HG02884 (cell line): Measurements from ENCODE around the gene KCND3.

ENCODE experiments used
- ATAC-seq: cut with Tn5 transposase; IDR thresholded peaks from one replicate; pipeline ENCODE4 v1.9.1; 2021; ENCODE audit warnings: mild to moderate bottlenecking, moderate library complexity; ENCODE audit not compliant: unreplicated experiment

The KCND3 gene

DNA sequence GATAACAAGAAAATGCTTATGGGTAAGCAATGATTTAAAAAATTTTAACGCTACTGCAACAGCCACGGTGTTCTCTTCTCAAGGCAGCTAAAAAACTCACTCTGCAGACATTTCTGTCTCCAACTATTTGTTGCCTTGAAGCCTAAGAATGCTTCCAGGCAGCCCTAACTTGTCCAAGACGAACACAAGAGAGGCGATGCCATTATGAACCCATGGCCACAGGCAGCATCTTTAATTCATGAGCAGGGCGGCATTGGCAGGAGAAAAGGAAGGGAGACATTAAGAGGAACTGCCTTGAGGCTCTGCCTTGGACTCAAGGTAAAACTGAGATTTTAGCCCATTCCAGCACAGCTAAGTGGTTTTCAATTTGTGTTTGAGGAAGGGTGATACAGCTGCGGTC, 67.5 kb downstream of the KCND3 start:
- ATAC-seq: no peak

DNA sequence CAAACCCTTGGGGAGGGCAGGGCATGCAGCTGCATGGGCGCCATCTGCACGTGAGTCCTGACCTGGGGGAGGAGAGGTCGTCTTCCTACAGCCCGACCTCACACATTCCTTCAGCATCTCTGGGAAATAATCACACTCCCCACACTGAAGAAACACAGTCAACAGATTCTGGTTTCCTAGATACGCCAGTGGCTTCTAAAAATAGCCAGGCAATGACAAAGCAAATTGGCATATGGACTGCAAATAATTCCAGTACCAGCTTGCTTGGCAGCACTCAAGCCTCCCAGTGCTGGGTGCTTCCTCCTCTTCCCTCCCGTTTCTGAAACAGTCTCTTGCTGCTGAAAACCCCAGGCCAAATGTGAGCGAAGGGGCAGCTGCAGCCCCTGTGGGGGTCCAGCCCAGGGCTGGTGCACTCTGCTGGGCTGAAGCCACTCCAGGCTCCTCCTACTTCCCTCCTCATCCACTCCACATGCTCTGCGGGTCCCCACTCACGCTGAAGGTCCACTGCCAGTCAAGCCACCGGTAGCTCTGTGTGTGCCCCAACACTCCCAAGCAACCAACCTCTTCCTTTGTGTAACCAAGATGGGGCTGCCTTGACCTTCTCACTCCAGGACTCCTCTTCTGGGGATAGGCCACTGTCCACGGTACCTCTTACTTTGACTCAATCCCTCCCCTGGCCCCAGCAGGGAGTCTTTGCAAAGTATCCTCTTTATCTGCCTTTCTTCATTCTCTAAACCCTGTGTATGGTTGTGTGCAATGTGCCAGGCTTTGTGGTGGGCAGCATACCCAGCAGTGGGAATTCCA, 69.0 kb downstream of the KCND3 start:
- no peak for ATAC-seq

DNA sequence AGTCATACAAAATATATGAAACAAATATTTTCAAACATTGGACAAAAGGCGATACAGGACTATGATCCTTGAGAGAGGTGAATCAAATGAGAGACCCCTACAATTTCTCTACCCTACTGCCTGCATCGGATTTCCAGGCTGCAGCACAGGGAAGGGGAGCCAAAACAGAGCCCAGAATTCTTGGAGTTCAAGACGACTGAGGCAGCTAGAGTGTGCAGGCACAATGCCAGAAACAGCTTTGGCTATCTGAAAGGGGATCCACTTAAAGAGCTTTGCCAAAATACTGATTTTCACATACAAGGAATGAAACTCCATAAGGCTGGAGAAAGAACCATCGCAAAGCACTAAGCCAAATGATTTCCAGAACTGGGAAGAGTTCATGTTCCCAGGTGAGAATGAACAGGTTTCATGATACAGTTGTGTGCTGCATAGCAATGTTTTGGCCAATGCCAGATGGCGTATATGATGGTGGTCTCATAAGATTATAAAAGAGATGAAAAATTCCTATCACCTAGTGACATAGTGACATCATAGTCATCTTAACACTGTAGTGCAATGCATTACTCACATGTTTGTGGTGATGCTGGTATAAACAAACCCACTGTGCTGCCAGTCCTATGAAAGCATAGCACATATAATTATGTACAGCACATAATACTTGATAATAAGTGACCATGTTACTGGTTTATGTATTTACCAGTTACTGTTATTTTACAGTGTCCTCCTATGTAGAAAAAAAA, 77.5 kb downstream of the KCND3 start:
- no peak for ATAC-seq

DNA sequence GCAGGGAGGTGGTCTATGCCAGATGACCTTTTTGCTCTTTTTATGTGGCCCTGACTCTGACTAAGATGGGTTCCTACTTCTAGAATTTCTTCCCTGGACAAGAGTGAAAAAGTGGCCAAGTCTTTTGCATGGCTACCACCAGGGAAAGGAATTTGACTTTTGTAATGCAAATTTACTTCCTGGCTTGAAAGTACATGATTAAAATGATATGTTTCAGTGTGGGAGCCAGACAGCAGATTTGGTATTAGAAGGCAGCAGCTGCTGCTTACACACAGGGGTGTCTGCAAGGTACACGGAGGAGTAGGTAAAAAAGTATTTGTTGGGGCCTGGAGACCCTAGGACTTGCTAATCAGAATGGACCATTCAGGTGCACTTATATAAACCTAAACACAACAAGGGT, 78.4 kb downstream of the KCND3 start:
- ATAC-seq: no peak

DNA sequence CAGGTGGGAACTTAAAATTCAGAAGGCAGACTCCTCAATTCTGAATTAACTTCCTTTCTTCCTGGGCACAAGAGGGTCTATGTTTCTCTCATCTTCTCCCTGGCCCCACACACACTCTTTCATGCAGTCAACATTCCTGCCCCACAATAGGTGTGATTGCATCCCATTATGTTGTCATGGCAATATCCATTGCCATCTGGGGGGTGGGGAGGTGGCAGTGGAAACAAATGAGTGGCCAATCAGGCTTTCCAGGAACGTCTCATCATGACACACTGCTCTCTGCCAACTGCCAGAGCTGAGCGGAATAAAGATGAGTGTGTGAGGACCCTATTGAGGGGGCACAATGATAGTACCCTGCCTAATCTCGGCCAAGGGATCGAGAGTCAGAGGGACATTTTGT, 80.4 kb downstream of the KCND3 start:
- ATAC-seq: no peak

DNA sequence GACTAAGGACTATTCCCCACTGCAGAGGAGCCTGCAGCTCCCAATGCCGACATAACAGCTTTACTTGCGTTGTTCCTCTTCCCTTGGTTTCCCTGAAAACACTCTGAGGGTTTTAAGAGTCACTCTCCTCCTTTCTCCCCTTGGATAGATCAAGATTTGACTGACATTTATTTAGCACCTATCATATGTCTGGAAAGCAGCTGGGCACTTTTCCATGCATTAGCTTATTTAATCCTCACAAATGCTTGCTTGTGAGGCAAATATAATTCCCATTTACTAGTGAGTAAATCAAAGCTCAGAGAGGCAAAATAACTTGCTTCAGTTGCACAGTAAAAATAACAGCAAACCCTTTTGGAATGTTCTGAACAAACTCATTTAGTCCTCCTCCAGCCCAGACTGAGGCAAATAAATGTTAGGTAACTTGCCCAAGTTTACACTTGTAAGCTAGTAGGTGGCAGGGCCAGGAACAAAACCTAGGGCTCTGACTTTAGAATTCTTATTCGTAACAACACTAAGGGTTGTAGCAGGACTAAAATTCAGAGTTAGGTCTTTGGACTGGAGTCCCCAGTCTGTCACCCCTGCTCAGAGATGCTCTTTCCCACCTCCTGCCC, 81.4 kb downstream of the KCND3 start:
- ATAC-seq: no peak

DNA sequence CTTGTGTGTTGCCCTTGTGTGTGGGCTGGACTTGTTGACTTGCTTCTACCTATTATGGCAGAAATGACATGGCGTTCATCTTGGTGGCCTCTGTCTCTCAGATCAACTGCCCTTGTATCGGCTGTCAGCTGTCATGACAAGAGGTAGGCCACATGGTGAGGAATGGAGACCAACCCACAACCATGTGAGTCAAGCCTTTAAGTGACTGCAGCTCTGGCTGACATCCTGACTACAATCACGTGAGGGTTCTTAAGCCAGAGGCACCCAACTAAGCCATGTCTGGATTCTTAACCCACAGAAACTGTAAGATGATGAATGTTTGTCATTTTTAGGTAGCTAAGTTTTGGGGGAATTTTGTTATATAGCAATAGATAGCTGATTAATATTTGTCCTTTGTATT, 82.1 kb downstream of the KCND3 start:
- ATAC-seq: no peak

DNA sequence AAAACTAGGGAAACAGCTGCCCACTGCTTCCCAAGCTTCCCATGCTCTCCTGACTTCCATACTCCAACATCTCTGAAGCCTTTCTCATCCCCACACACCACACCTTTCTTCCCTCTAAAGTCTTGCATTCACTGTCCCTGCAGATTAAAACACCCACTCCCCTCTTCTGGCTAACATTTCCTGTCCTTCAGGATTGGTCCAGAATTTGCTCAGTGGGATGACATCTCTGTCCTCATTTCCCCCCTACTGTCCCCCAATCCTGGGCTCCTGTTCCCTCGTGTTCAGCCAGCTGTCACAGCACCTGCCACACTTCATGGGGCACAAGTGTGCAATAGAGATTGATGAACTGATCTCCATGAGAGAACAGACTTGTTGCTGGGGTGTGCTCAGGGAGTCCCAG, 82.7 kb downstream of the KCND3 start:
- ATAC-seq: no peak

DNA sequence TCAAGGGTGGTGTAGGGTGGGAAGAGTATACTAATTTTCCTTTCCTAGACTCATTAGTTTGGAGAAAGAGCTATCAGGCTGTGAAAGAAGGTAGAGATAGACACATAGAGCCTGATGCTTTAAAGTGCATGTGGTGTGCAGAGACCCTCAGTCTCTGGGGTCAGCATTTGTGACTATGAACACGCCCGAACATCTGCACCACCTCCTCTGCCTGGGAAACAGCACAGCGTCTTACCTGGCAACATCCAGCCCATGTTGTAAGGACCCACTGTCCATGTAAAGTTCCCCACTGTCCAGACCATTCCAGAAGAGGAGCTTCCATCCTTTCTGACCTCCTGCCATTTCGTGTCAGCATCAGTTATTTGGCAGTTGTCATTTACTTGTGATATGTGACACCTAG, 83.4 kb downstream of the KCND3 start:
- no peak for ATAC-seq

DNA sequence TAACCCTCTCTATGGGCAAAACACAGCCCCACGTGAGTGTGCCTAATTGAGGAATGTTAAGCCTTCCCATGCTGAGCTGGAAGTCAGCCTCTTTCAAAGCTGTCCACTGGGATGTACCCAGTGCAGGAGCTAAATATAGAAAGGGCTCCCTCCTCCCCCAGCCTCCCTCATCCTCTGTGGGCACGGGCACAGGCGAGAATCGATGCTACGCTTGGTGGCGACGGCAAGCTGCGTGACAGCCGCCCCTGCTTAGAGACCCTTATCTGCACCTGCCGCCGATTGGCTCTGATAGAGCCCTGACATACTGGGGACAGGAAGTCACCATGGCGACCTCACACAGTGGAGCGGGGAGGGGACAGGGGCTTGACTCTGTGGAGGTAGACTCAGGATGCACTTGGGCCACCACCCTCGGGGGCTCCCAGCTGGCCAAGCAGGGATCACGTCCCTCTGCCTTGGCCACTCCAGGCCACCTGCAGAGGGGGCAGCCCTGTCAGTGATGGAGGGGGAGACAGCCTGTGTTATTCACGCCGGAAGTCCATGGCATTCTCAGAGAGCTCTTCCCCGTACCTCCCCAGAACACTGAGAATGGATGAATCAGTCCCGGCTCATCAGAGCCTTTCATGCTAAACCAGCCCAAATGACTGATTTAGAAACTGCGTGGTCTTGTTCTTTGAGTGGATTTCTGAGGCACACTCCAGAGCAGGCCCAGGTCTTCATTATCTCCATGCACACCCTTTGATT, 84.8 kb downstream of the KCND3 start:
- ATAC-seq: no peak

DNA sequence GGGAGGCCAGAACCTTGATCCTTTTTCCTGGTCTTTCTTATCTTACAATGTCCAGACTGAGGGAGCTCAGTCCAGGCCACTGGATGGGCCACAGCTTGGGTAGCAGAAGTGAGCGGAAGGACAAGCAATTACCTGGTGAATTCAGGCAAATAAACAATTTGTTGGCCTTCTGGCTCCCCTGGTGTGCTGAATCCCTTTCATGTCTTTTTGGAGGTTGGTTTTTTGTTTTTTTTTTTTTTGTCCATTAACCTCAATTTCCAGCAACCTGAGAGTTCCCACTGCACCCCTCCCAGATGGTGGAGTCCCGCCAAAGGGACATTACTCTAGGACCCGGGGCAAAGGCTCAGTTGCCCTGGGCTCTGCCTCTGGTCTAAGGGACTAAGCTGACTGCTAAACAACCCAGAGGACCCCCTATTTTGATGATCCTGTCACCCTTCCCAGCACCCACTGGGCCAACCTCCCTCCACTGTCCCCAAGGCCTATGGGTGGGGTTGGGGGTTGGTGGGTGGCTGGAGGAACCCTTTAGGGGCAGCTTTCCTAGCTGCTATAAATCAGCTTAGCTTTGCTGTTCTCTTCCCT, 85.5 kb downstream of the KCND3 start:
- no peak for ATAC-seq

DNA sequence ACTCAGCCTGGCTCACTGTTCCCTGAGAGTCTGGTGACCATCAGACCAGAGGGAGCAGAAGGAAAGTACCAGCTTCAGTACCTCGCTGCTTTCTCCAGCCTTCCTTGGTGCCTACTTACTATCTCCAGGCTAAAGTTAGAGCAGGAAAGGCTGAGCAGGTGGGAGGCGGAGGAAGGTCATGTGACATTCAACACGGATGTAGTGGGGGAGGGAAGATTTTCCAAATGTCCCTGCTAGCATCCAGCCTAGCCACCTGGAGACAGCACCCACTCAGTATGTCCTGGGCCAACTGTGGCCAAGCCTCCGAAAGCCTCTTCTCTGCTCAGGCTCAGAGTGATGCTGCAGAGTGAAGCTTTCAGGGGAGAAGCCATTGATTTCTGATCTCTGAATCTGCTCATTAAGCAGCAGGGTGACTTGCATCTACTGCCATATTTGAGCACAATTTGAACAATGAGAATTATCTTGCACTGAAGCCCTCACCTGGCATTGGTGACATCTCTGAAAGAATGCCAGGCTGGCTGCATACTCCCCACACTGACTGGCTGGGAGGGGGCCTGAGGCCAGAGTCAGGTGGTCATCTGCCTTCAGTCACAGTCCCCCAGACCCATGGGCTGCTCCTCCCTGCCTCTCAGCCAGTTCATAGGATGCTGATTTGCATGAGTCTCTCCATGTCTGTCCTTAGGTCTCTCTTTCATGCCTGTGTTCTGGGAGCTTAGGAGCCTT, 86.2 kb downstream of the KCND3 start:
- no peak for ATAC-seq

DNA sequence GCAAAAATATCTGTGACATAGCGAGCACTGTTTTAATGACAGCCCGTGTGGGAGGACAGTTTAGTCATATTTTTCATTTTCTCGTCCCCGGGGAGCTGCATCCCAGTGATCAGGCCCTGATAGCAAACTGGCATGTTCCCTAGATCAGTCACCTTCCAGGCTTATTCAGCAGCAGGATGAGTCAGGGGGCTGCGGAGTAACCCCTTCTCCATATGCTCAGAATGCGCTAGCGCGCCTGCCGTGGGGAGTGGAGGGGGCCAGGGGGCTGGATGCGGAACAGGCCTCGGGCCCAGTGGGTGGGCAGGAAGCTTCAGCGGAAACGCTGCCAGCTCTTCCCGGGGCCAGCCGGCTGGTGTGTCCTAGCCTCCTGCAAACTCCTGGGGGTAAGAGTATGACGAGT, 94.0 kb downstream of the KCND3 start:
- ATAC-seq: no peak

DNA sequence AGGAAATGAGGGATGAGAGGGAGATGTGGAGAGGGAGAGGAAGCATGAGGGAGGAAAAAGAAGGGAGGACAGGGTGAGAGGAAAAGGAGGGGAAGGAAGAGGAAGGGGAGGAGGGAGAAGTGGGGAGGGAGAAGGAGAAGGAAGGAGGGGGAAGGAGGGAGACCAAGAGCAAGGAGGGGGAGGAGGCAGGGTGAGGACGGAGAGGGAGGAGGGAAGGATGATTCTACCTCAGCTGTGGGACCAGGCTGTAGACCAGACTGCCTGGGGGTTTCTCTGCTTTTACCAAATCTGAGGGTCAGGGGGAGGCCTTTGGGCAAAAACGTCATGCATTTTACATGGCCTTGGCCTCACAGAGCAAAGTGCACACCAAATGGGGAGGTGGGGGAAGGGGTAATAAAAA, 94.5 kb downstream of the KCND3 start:
- no peak for ATAC-seq

DNA sequence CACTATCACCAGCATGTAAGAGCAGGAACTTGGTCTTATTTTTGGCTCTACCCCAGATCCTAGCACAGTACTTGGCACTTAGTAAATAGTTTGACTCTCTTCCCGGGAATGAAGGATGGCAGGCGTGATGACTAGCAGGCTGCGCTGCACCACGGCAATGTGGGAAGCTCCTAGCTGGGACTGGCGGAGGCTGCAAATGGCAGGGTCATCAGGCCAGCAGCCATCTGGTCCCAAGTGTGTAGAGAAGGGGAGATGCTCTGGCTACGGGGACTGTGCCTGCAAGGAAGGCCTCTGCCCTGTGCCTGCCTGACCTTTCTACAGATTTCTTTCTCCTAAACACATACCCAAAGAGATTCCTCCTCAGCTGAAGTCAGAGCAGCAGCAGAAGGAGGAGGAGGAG, 95.0 kb downstream of the KCND3 start:
- ATAC-seq: no peak

DNA sequence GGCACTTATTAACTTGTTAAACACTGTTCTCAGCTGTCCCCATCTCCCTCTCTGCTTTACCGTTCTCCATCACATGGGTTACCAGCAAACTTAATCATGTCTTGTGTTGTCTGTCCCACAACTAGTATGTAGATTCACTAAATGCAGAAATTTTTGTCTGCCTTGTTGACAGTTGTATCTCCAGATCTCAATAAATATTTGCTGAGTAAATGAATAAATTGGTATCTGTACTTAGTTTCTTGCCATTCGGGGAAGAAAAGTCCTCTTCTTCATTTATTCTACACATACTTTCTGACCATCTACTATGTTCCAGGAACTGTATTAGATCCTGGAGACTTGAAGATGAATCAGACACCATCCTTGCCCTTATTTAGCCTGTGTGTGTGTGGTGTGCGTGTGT, 97.9 kb downstream of the KCND3 start:
- no peak for ATAC-seq

DNA sequence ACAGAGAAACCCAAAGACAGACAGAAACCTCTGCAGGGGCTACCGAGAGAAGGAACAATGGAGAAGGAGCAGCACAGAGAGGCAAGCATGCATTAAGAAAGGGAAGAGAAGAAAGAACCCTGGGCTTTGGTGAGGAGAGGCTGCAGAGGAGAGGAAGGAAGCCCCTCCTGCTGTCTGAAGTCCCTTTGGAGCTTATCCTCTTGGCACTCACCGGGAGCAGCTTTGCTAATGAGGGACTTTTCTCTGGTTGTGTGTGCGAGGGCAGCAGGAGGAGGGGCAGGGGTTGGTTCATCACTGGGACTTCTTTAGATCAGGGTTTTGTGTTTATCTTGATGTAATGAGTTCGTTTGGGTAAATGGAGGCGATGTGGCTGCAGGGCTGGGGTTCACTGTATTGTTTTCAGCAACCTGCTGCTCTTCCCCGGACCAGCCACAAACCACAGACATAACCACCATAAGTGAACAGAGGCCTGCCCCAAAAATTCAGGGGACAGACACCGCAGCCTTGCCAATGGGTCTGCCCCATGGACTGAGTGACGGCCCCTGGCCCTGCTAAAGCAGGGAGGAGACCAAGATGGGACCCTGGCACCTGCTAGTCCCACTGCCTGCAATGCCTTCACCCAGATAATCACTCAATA, 100.6 kb downstream of the KCND3 start:
- no peak for ATAC-seq

DNA sequence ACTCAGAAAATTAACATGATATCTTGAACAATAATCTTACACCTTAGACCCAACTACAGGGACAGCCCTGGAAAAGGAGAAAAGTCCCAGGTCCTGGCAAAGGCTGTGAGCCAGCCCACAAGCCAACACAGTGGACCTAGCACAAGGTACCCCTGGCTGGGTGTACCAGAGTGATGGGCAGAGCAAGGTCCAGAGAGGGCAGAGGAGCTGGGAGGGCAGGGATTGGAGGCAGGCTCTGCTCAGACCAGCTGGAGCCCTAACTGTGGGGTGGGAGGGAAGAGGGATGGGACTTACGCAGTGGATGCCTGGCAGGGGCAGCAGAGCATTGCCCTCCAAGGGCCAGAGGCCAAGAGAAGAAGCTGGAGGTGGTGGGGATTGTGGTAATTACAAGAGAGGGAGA, 101.6 kb downstream of the KCND3 start:
- no peak for ATAC-seq

DNA sequence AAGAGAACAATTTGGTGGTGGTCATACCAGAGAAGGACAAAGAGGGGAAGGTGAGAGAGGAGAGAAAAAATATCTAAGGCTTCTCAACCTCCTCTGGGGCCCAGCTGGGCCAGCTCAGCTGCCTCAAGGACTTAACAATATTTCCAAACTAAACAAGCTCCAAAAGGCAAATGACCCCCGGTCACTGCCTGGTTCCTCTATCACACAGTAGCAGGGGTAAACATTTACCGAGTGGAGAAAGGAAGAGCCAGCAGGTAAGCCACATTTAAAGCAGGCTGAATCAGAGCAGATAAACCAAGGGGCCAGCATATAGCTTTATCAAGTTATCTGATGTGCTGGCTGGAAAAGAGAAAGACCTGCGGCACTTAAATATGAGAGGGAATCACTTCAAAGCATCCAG, 102.1 kb downstream of the KCND3 start:
- no peak for ATAC-seq

DNA sequence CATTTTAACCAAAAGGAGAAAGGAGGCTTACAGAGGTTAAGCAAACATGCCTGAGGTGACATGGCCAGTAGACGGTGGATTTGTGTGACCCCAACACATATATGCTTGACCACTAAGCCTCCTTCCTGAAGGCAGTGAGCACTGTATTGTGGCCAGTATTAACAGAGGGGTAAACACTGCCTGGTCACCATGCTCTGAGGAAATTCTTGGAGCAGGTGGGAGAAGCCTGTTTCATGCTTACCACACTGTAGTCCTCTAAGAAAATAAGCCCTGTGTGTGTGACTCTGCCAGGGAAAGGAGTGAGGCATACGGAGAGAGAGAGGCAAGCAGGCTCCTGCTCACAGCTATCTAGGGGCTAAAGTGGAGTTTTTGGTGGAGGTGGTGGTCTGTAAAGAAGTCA, 102.7 kb downstream of the KCND3 start:
- no peak for ATAC-seq
